ENCODE data around the gene HERC3. TPM values are rescaled to one million over a fixed set of nuclear protein-coding genes. Genes with fewer than 3 reads are reported as not detected.

HERC3 gene
- total and polyA plus RNA-seq, 2 of the 13 experiments (the other 11 are each of a cell fraction or from before 2014, with no cell fraction given): 3.8 to 6.2 TPM

DNA sequence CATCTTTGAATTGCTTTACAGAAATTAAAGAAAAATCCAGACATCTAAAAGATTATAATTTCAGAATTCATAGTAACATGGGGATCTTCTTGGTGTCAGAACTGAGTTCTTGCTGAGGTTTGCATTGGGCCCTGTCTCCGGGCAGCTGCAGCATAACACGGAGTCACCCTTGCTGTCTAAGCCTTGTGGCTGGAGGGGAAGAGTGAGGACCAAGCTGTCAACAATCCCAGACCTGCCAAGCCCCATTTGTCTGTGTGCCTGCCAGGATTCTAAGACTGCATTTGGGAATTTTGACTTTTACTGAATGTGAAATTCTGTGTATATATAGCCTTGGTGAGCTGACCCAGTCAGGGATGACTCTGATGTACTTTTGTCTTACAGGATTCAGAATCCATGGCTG is 130.5 kb downstream of the HERC3 start:
- WGBS (ENCODE audit: low lambda C conversion rate): 92% methylated on average over 1 of the region's 2 CpGs
- no peaks in the 10 kb centered on the region for H3K79me2 ChIP-seq (ENCODE audit: insufficient read depth, low read length)
- intact Hi-C loops (cut with micrococcal nuclease; ENCODE audit: unreplicated experiment): no loop called here
- POLR2A ChIA-PET: no interaction called here
- H3K4me2 ChIP-seq (ENCODE audit: low read depth, low read length): no peak overlapping the region
- H3K27me3 ChIP-seq (ENCODE audit: control insufficient read depth in 1 of 2, insufficient read depth in 2 of 2, low read length in 2 of 2): no peaks in the 10 kb centered on the region
- no peak overlapping the region for H3K4me3 ChIP-seq (replicated peaks in 1 of 3; ENCODE audit: insufficient read depth in 1 of 3, low read depth in 2 of 3, low read length in 3 of 3)
- H3K4me1 ChIP-seq (ENCODE audit: insufficient read depth, low read length): no peaks in the 10 kb centered on the region
- FAIRE-seq: no peak
- BruUV-seq (replicated peaks): no TSS peak
- peak; percentile 9; the same call in 1 of the 3 replicates for ATAC-seq
- no peak overlapping the region for H2AFZ ChIP-seq (ENCODE audit: low read length)
- no peak for DNase-seq (ENCODE audit: low spot score)
- 0 out of 2 replicates have a peak, but pooled peaks have one; percentile 5 for TF ChIP-seq ZFP82 (CRISPR knock-in tag; IDR thresholded peaks at IDR 0.05; ENCODE audit: borderline replicate concordance)
- no peak for TF ChIP-seq ZNF30 (CRISPR knock-in tag; IDR thresholded peaks at IDR 0.05)
- TF ChIP-seq POLR2A (IDR thresholded peaks at IDR 0.05; ENCODE audit: insufficient read depth in 1 of 2, low read depth in 2 of 2, low read length in 2 of 2): peak in 1 of 2 experiments; percentile 41; a peak in 1 of 4 replicates
- no peak overlapping the region for H3K27ac ChIP-seq (ENCODE audit: extremely low read length, insufficient read depth, low read length)
- no peak overlapping the region for H3K9ac ChIP-seq (ENCODE audit: insufficient read depth, low read depth, low read length)
- CTCF ChIA-PET (ENCODE audit: low intra/inter-chr PET ratio, low total read pairs): no interaction called here
- in situ Hi-C loops (cut with HindIII; ENCODE audit: extremely low pct_ligation_motif_present, low pct_unique_long_range_greater_than_20kb): no loop called here
- no peaks in the 10 kb centered on the region for H4K20me1 ChIP-seq (ENCODE audit: insufficient read depth, low read length)
- peaks cover 3% of the 10 kb centered on the region for H3K9me3 ChIP-seq (ENCODE audit: low read length)
- H3K36me3 ChIP-seq (replicated peaks in 1 of 2; ENCODE audit: control insufficient read depth in 1 of 2, insufficient read depth in 2 of 2, low read length in 2 of 2): peaks cover 1 to 11% of the 10 kb centered on the region in 2 experiments; a peak in 4 of 5 replicates

DNA sequence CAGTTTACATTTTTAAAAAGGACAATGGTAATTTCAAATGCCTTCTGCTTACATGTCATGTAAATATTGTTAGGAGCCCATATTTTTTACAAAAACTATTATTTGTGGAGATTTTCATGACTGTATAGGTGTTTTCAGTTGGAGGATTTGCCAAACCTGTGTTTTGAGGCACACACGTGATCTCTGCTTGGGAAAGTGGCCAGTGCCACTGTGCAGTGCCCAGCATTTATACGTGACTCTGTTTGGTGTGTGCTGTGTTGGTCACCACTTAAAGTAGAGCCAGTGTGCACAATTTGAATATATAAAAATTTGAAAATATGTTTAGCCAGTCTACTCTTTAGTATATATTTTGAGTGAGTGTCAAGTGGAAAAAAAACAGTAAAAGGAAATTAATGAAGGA is 132.1 kb downstream of the HERC3 start:
- CTCF ChIA-PET (ENCODE audit: low intra/inter-chr PET ratio, low total read pairs): no interaction called here
- H3K9ac ChIP-seq (ENCODE audit: insufficient read depth, low read depth, low read length): no peak overlapping the region
- no peaks in the 10 kb centered on the region for H3K4me1 ChIP-seq (ENCODE audit: insufficient read depth, low read length)
- no peak for FAIRE-seq
- BruUV-seq (replicated peaks): no TSS peak
- no peak overlapping the region for H3K27ac ChIP-seq (ENCODE audit: extremely low read length, insufficient read depth, low read length)
- no peaks in the 10 kb centered on the region for H3K27me3 ChIP-seq (ENCODE audit: control insufficient read depth in 1 of 2, insufficient read depth in 2 of 2, low read length in 2 of 2)
- H3K36me3 ChIP-seq (replicated peaks in 1 of 2; ENCODE audit: control insufficient read depth in 1 of 2, insufficient read depth in 2 of 2, low read length in 2 of 2): peaks cover 9 to 24% of the 10 kb centered on the region in 2 experiments
- H4K20me1 ChIP-seq (ENCODE audit: insufficient read depth, low read length): no peaks in the 10 kb centered on the region
- no peaks in the 10 kb centered on the region for H3K9me3 ChIP-seq (ENCODE audit: low read length)
- 91% methylated on average over 2 of the region's 2 CpGs for WGBS (ENCODE audit: low lambda C conversion rate)
- no peaks in the 10 kb centered on the region for H3K79me2 ChIP-seq (ENCODE audit: insufficient read depth, low read length)
- in situ Hi-C loops (cut with HindIII; ENCODE audit: extremely low pct_ligation_motif_present, low pct_unique_long_range_greater_than_20kb) (no loop called here), intact Hi-C loops (cut with micrococcal nuclease; ENCODE audit: unreplicated experiment) (no loop called here)
- H3K4me3 ChIP-seq (replicated peaks in 1 of 3; ENCODE audit: insufficient read depth in 1 of 3, low read depth in 2 of 3, low read length in 3 of 3): no peak overlapping the region
- no peak overlapping the region for H2AFZ ChIP-seq (ENCODE audit: low read length)
- ATAC-seq: no peak
- DNase-seq (ENCODE audit: low spot score): no peak
- TF ChIP-seq, protein P1, sequence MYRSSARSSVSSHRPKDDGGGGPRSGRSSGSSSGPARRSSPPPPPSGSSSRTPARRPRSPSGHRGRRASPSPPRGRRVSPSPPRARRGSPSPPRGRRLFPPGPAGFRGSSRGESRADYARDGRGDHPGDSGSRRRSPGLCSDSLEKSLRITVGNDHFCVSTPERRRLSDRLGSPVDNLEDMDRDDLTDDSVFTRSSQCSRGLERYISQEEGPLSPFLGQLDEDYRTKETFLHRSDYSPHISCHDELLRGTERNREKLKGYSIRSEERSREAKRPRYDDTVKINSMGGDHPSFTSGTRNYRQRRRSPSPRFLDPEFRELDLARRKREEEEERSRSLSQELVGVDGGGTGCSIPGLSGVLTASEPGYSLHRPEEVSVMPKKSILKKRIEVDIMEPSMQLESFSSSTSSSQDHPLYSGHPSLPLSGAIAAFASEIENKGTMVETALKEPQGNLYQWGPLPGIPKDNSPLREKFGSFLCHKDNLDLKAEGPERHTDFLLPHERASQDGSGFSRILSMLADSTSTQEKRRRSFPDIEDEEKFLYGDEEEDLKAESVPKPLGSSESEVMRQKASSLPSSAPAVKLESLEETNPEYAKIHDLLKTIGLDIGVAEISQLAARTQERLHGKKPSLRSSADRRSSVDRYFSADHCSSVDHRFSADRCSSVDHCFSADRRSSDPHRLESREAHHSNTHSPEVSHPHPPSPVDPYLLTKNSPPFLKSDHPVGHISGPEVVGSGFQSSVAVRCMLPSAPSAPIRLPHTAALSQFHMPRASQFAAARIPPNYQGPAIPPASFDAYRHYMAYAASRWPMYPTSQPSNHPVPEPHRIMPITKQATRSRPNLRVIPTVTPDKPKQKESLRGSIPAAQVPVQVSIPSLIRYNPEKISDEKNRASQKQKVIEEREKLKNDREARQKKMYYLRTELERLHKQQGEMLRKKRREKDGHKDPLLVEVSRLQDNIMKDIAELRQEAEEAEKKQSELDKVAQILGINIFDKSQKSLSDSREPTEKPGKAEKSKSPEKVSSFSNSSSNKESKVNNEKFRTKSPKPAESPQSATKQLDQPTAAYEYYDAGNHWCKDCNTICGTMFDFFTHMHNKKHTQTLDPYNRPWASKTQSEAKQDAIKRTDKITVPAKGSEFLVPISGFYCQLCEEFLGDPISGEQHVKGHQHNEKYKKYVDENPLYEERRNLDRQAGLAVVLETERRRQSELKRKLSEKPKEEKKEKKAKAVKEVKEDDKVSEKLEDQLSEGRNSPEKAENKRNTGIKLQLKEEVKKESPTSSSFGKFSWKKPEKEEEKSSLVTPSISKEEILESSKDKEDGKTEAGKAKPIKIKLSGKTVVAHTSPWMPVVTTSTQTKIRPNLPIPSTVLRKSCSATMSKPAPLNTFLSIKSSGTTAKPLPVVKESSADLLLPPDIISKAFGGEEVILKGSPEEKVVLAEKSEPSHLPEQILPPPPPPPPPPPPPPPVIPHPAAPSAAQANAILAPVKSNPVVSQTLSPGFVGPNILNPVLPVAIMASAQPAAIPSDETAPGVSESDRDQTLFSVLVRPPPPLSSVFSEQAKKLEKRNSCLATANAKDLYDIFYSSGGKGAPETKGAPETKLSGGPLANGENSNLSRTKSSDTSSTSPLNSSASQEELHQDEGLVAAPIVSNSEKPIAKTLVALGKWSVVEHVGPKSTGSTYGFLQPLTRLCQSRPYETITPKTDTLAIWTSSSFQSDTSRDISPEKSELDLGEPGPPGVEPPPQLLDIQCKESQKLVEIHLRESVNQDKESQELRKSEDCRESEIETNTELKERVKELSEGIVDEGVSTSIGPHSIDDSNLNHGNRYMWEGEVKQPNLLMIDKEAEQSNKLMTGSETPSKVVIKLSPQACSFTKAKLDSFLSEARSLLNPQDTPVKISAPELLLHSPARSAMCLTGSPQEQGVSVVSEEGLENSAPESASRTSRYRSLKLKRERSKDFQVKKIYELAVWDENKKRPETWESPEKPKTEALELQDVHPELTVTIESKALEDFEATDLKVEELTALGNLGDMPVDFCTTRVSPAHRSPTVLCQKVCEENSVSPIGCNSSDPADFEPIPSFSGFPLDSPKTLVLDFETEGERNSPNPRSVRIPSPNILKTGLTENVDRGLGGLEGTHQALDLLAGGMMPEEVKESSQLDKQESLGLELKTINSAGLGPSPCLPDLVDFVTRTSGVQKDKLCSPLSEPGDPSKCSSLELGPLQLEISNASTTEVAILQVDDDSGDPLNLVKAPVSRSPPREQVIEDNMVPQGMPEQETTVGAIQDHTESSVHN (CRISPR knock-in tag; IDR thresholded peaks at IDR 0.05): no peak
- no peak for TF ChIP-seq GABPA (IDR thresholded peaks at IDR 0.05; ENCODE audit: low read depth, low read length)
- no peak for TF ChIP-seq GABPA (CRISPR knock-in tag; IDR thresholded peaks at IDR 0.05; ENCODE audit: low read depth)
- POLR2A ChIA-PET: no interaction called here
- no peak overlapping the region for H3K4me2 ChIP-seq (ENCODE audit: low read depth, low read length)
